K562 (cell line): ENCODE results near the gene CRPPA. TPM values are rescaled to one million over a fixed set of nuclear protein-coding genes. Genes with fewer than 3 reads are reported as not detected.

Experiments
- CBX8 ChIP-seq: fragments of 200-600 bp; sonication (generic); IDR thresholded peaks from 2 replicates; pipeline ENCODE4 v1.6.1; 2012; ENCODE audit warnings: borderline replicate concordance, mixed run types, low read depth, mild to moderate bottlenecking, moderate library complexity, mixed read lengths, low read length, control low read depth, inconsistent platforms; ENCODE audit not compliant: poor library complexity, severe bottlenecking; ENCODE audit errors: extremely low read depth
- CLOCK ChIP-seq: fragments of 250-450 bp; sonication (Bioruptor Pico); IDR thresholded peaks from 2 replicates; pipeline ENCODE4 v1.4.0; 2020; ENCODE audit warnings: mild to moderate bottlenecking, moderate library complexity, borderline replicate concordance
- GABPA ChIP-seq: fragments of 200-800 bp; sonication (Bioruptor generic); conservative IDR thresholded peaks from 2 replicates; pipeline ENCODE4 v1.6.1; 2016; ENCODE audit warnings: low read depth, missing genetic modification characterization, missing compliant biosample characterization
- GTF3C2 ChIP-seq: IDR thresholded peaks from 3 replicates; pipeline ENCODE4 v1.6.1; 2011; ENCODE audit warnings: borderline replicate concordance, mild to moderate bottlenecking, moderate library complexity; ENCODE audit not compliant: insufficient read length; ENCODE audit errors: extremely low read depth
- TFE3 ChIP-seq: fragments of 450-650 bp; formaldehyde crosslinking; IDR thresholded peaks from 2 replicates; pipeline ENCODE4 v1.4.0; 2020; ENCODE audit warnings: mild to moderate bottlenecking, mixed read lengths
- THRAP3 ChIP-seq: fragments of 450-650 bp; IDR thresholded peaks from 2 replicates; pipeline ENCODE4 v1.6.1; 2016; ENCODE audit warnings: mild to moderate bottlenecking, inconsistent platforms, borderline replicate concordance
- U2AF2 ChIP-seq: fragments of 200-400 bp; formaldehyde crosslinking; optimal IDR thresholded peaks from 2 replicates; pipeline ENCODE3; 2017; ENCODE audit warnings: low read depth, mild to moderate bottlenecking, low read length
- ZNF347 ChIP-seq: fragments of 450-650 bp; formaldehyde crosslinking; IDR thresholded peaks from 2 replicates; pipeline ENCODE4 v1.4.0; 2020; ENCODE audit warnings: low read depth, mild to moderate bottlenecking, moderate library complexity
- polyA plus RNA-seq, 8 experiments: library from polyadenylated mRNA; depleted of rRNA in 4 of 8; stranded (reverse) in 5 of 8; unstranded in 3 of 8; fragments of >200 nt; fragmentation: Nextera tagmentation in 2 of 8; fragmentation: Illumina TruSeq in 1 of 8; extraction: Ambion mirVana in 2 of 8; extraction: Trizol in 1 of 8; gene quantifications; 2 replicates each; pipeline versions ENCODE4 v1.2.1 to v1.2.3, GENCODE V29; 2011 to 2014; ENCODE audit warnings: inconsistent platforms in 1 of 8, missing spikeins in 1 of 8
- total RNA-seq, 7 experiments: library from RNA; depleted of rRNA in 6 of 7; stranded (reverse); fragments of >200 nt in 6 of 7; fragmentation: Illumina TruSeq in 2 of 7; extraction: Trizol in 2 of 7; gene quantifications; 2 replicates each; pipeline versions ENCODE4 v1.2.1 to v1.2.3, GENCODE V29; 2011 to 2021; ENCODE audit warnings: low replicate concordance in 1 of 7
- TF ChIP-seq, protein P1 (sequence below), 3 experiments: fragments of 200-800 bp in 1 of 3; fragments of 250-450 bp in 1 of 3; fragments of 450-650 bp in 1 of 3; sonication (Bioruptor Pico) in 1 of 3; sonication (Bioruptor generic) in 1 of 3; formaldehyde crosslinking in 1 of 3; IDR thresholded peaks; 2 replicates each; pipeline versions ENCODE4 v1.6.1 to v1.8.0; 2016 to 2022; ENCODE audit warnings: mild to moderate bottlenecking in 2 of 3, missing genetic modification characterization in 2 of 3, missing compliant biosample characterization in 1 of 3, moderate library complexity in 1 of 3
- TF ChIP-seq, protein P2 (sequence below): fragments of 250-450 bp; sonication (Bioruptor Pico); IDR thresholded peaks from 2 replicates; pipeline ENCODE4 v1.5.0; 2021

Gene CRPPA
- total and polyA plus RNA-seq, 9 of the 15 experiments (the other 6 are each of a cell fraction or from before 2014, with no cell fraction given) = 3.9 to 14.4 (median 7.8) TPM

GRCh38 chr7:16416289-16417282 lies 4.8 kb downstream of the CRPPA start (continued):
- TF ChIP-seq, protein P1, sequence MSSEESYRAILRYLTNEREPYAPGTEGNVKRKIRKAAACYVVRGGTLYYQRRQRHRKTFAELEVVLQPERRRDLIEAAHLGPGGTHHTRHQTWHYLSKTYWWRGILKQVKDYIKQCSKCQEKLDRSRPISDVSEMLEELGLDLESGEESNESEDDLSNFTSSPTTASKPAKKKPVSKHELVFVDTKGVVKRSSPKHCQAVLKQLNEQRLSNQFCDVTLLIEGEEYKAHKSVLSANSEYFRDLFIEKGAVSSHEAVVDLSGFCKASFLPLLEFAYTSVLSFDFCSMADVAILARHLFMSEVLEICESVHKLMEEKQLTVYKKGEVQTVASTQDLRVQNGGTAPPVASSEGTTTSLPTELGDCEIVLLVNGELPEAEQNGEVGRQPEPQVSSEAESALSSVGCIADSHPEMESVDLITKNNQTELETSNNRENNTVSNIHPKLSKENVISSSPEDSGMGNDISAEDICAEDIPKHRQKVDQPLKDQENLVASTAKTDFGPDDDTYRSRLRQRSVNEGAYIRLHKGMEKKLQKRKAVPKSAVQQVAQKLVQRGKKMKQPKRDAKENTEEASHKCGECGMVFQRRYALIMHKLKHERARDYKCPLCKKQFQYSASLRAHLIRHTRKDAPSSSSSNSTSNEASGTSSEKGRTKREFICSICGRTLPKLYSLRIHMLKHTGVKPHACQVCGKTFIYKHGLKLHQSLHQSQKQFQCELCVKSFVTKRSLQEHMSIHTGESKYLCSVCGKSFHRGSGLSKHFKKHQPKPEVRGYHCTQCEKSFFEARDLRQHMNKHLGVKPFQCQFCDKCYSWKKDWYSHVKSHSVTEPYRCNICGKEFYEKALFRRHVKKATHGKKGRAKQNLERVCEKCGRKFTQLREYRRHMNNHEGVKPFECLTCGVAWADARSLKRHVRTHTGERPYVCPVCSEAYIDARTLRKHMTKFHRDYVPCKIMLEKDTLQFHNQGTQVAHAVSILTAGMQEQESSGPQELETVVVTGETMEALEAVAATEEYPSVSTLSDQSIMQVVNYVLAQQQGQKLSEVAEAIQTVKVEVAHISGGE (CRISPR knock-in tag; IDR thresholded peaks at IDR 0.05) = no peak
- TF ChIP-seq GABPA (tag) = no peak
- no peak for TF ChIP-seq ZNF347 (CRISPR knock-in tag)
- TF ChIP-seq CBX8 = no peak
- no peak for TF ChIP-seq CLOCK (CRISPR knock-in tag)
- no peak for TF ChIP-seq U2AF2
- TF ChIP-seq GTF3C2 = no peak
- no peak for TF ChIP-seq THRAP3
- TF ChIP-seq TFE3 (CRISPR knock-in tag) = no peak
- TF ChIP-seq, protein P2, sequence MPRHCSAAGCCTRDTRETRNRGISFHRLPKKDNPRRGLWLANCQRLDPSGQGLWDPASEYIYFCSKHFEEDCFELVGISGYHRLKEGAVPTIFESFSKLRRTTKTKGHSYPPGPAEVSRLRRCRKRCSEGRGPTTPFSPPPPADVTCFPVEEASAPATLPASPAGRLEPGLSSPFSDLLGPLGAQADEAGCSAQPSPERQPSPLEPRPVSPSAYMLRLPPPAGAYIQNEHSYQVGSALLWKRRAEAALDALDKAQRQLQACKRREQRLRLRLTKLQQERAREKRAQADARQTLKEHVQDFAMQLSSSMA = no peak
